Activated naive CD4-positive, alpha-beta T cell treated with anti-CD3 and anti-CD28 coated beads for 36 hours (primary cell): ENCODE data around the gene MTCH1. TPM values are rescaled to one million over a fixed set of nuclear protein-coding genes. Genes with fewer than 3 reads are reported as not detected.
"Not testable (repeated sequence)": the region's sequence is repeated elsewhere in the genome, so short reads cannot be mapped to it uniquely, and the experiment has no call there.

Source experiments
- CTCF ChIA-PET: fragments of 350-600 bp; sonication (Branson Sonifier 250); formaldehyde crosslinking; loops from one replicate; lab custom pipeline; 2021; ENCODE audit warnings: antibody characterized with exemption; lab: Charles Lee
- DNase-seq: peaks from one replicate; pipeline ENCODE4 v3.0.0-alpha.2; 2020
- H3K27ac Mint-ChIP-seq: one replicate; pipeline ENCODE4 v1.8.0; 2021; ENCODE audit warnings: mild to moderate bottlenecking, mixed read lengths
- H3K27me3 Mint-ChIP-seq: one replicate; pipeline ENCODE4 v1.8.0; 2021; ENCODE audit warnings: low read depth, mixed read lengths
- H3K36me3 Mint-ChIP-seq: one replicate; pipeline ENCODE4 v1.8.0; 2021; ENCODE audit warnings: low read depth, mixed read lengths
- H3K4me1 Mint-ChIP-seq: one replicate; pipeline ENCODE4 v1.8.0; 2021; ENCODE audit warnings: low read depth, mixed read lengths
- H3K4me3 Mint-ChIP-seq: one replicate; pipeline ENCODE4 v1.8.0; 2021; ENCODE audit warnings: mild to moderate bottlenecking, moderate library complexity, mixed read lengths
- H3K9me3 Mint-ChIP-seq: one replicate; pipeline ENCODE4 v1.8.0; 2021; ENCODE audit warnings: mixed read lengths
- intact Hi-C: fragments of 100-400 bp; cut with micrococcal nuclease; formaldehyde crosslinking; loops from one replicate; pipeline ENCODE4 v1.15.1; 2023
- total RNA-seq, 2 experiments: library from RNA; stranded (reverse); gene quantifications; one replicate each; pipeline ENCODE4 v1.2.3, GENCODE V29; 2021

Gene MTCH1
- total RNA-seq, 2 experiments from 2014 or later = 97.4 to 101 TPM

- Mint-ChIP-seq H3K27ac (no peak overlapping the region), H3K9me3 (no peaks in the 10 kb centered on the region), H3K4me3 (no peak overlapping the region), H3K36me3 (no peaks in the 10 kb centered on the region), H3K4me1 (peaks cover 23% of the 10 kb centered on the region), H3K27me3 (no peaks in the 10 kb centered on the region)
- CTCF ChIA-PET = interaction anchor here (0.6 to 1.6 kb wide), 2 partner anchors 68 to 415 kb away, joined by 3 to 4 read pairs; no protein-coding TSS in a partner anchor
- no peak for DNase-seq
- intact Hi-C loops = no loop called here
Measured at GRCh38 chr6:36949636-36950035, 36.4 kb downstream of the MTCH1 start.

- intact Hi-C loops = not testable (repeated sequence)
Measured at GRCh38 chr6:36949076-36949475, 36.9 kb downstream of the MTCH1 start.

GRCh38 chr6:36947570-36948351 is 38.2 kb downstream of the MTCH1 start:
- intact Hi-C loops = no loop called here
- no peaks in the 10 kb centered on the region for H3K27me3 Mint-ChIP-seq
- no peaks in the 10 kb centered on the region for H3K9me3 Mint-ChIP-seq
- no peaks in the 10 kb centered on the region for H3K36me3 Mint-ChIP-seq
- DNase-seq = peak; percentile 40
- H3K4me1 Mint-ChIP-seq = peaks cover 16% of the 10 kb centered on the region
- H3K4me3 Mint-ChIP-seq = no peak overlapping the region
- H3K27ac Mint-ChIP-seq = no peak overlapping the region
- CTCF ChIA-PET = interaction anchor here (0.9 kb wide), 1 partner anchor 9 kb away, joined by 3 read pairs; no protein-coding TSS in a partner anchor

More at GRCh38 chr6:36949076-36949475, 36.9 kb downstream of the MTCH1 start:
- H3K9me3 Mint-ChIP-seq, H3K27me3 Mint-ChIP-seq, DNase-seq, H3K4me3 Mint-ChIP-seq, H3K27ac Mint-ChIP-seq, H3K36me3 Mint-ChIP-seq: not testable (repeated sequence)
- CTCF ChIA-PET = interaction anchor here (1.6 kb wide), 1 partner anchor 69 kb away, joined by 4 read pairs; no protein-coding TSS in a partner anchor
- H3K4me1 Mint-ChIP-seq = peaks cover 18% of the 10 kb centered on the region

GRCh38 chr6:36946526-36946925 is 39.5 kb downstream of the MTCH1 start:
- Mint-ChIP-seq H3K36me3 (no peaks in the 10 kb centered on the region), H3K4me1 (peaks cover 16% of the 10 kb centered on the region), H3K27ac (no peak overlapping the region), H3K27me3 (no peaks in the 10 kb centered on the region), H3K9me3 (no peaks in the 10 kb centered on the region), H3K4me3 (no peak overlapping the region)
- DNase-seq = no peak
- intact Hi-C loops = no loop called here
- CTCF ChIA-PET = interaction anchor here (0.9 kb wide), 1 partner anchor 11 kb away, joined by 3 read pairs; no protein-coding TSS in a partner anchor

GRCh38 chr6:36945301-36945700 is 40.7 kb downstream of the MTCH1 start:
- H3K9me3 Mint-ChIP-seq = no peaks in the 10 kb centered on the region
- no peak overlapping the region for H3K4me3 Mint-ChIP-seq
- no peaks in the 10 kb centered on the region for H3K27me3 Mint-ChIP-seq
- CTCF ChIA-PET = interaction anchor here (0.6 kb wide), 1 partner anchor 634 kb away, joined by 5 read pairs; no protein-coding TSS in a partner anchor
- H3K36me3 Mint-ChIP-seq = no peaks in the 10 kb centered on the region
- no peak overlapping the region for H3K27ac Mint-ChIP-seq
- DNase-seq = no peak
- peaks cover 16% of the 10 kb centered on the region for H3K4me1 Mint-ChIP-seq
- intact Hi-C loops = no loop called here

GRCh38 chr6:36944650-36945049 is 41.3 kb downstream of the MTCH1 start:
- no peak overlapping the region for H3K27ac Mint-ChIP-seq
- no peak for DNase-seq
- no peak overlapping the region for H3K4me3 Mint-ChIP-seq
- H3K9me3 Mint-ChIP-seq = no peaks in the 10 kb centered on the region
- intact Hi-C loops = no loop called here
- H3K36me3 Mint-ChIP-seq = no peaks in the 10 kb centered on the region
- CTCF ChIA-PET = no interaction called here
- H3K27me3 Mint-ChIP-seq = no peaks in the 10 kb centered on the region
- H3K4me1 Mint-ChIP-seq = peaks cover 11% of the 10 kb centered on the region

GRCh38 chr6:36942329-36942728 is 43.7 kb downstream of the MTCH1 start:
- H3K9me3 Mint-ChIP-seq, H3K4me3 Mint-ChIP-seq, CTCF ChIA-PET, H3K36me3 Mint-ChIP-seq, DNase-seq, intact Hi-C loops, H3K4me1 Mint-ChIP-seq, H3K27ac Mint-ChIP-seq, H3K27me3 Mint-ChIP-seq: not testable (repeated sequence)

GRCh38 chr6:36941561-36941960 is 44.4 kb downstream of the MTCH1 start:
- intact Hi-C loops, H3K4me1 Mint-ChIP-seq, H3K36me3 Mint-ChIP-seq, H3K27me3 Mint-ChIP-seq, H3K27ac Mint-ChIP-seq, H3K4me3 Mint-ChIP-seq, DNase-seq, H3K9me3 Mint-ChIP-seq: not testable (repeated sequence)
- CTCF ChIA-PET = interaction anchor here (1.1 kb wide), 1 partner anchor 76 kb away, joined by 3 read pairs; no protein-coding TSS in a partner anchor

- H3K27me3 Mint-ChIP-seq = no peaks in the 10 kb centered on the region
- no peaks in the 10 kb centered on the region for H3K9me3 Mint-ChIP-seq
- no peak for DNase-seq
- CTCF ChIA-PET = no interaction called here
- H3K4me1 Mint-ChIP-seq = no peaks in the 10 kb centered on the region
- intact Hi-C loops = no loop called here
- H3K4me3 Mint-ChIP-seq = no peak overlapping the region
- H3K36me3 Mint-ChIP-seq = no peaks in the 10 kb centered on the region
- H3K27ac Mint-ChIP-seq = no peak overlapping the region
Measured at GRCh38 chr6:36940027-36940426, 46.0 kb downstream of the MTCH1 start.

GRCh38 chr6:36939005-36939404 is 47.0 kb downstream of the MTCH1 start:
- CTCF ChIA-PET, H3K27ac Mint-ChIP-seq, H3K27me3 Mint-ChIP-seq, H3K9me3 Mint-ChIP-seq, H3K36me3 Mint-ChIP-seq, DNase-seq, H3K4me3 Mint-ChIP-seq, H3K4me1 Mint-ChIP-seq, intact Hi-C loops: not testable (repeated sequence)

GRCh38 chr6:36938536-36938935 is 47.5 kb downstream of the MTCH1 start:
- DNase-seq = no peak
- CTCF ChIA-PET = no interaction called here

GRCh38 chr6:36937896-36938295 is 48.1 kb downstream of the MTCH1 start:
- DNase-seq = no peak

More at GRCh38 chr6:36938536-36938935, 47.5 kb downstream of the MTCH1 start:
- no peak overlapping the region for H3K27ac Mint-ChIP-seq
- no peaks in the 10 kb centered on the region for H3K27me3 Mint-ChIP-seq
- no peaks in the 10 kb centered on the region for H3K36me3 Mint-ChIP-seq
- intact Hi-C loops = no loop called here
- no peak overlapping the region for H3K4me3 Mint-ChIP-seq
- H3K4me1 Mint-ChIP-seq = no peaks in the 10 kb centered on the region
- H3K9me3 Mint-ChIP-seq = no peaks in the 10 kb centered on the region

GRCh38 chr6:36936824-36937223 is 49.2 kb downstream of the MTCH1 start:
- Mint-ChIP-seq H3K27ac (no peak overlapping the region), H3K4me1 (no peaks in the 10 kb centered on the region)
- CTCF ChIA-PET = interaction anchor here (0.7 to 1.3 kb wide), 2 partner anchors 52 to 81 kb away, joined by 3 read pairs; partner anchors contain the start of gene C6orf89

More at GRCh38 chr6:36937896-36938295, 48.1 kb downstream of the MTCH1 start:
- Mint-ChIP-seq H3K9me3 (no peaks in the 10 kb centered on the region), H3K27me3 (no peaks in the 10 kb centered on the region), H3K27ac (no peak overlapping the region), H3K36me3 (no peaks in the 10 kb centered on the region), H3K4me3 (no peak overlapping the region), H3K4me1 (no peaks in the 10 kb centered on the region)
- intact Hi-C loops = no loop called here
- CTCF ChIA-PET = interaction anchor here (1.3 kb wide), 1 partner anchor 80 kb away, joined by 3 read pairs; no protein-coding TSS in a partner anchor

More at GRCh38 chr6:36936824-36937223, 49.2 kb downstream of the MTCH1 start:
- H3K27me3 Mint-ChIP-seq = no peaks in the 10 kb centered on the region
- H3K36me3 Mint-ChIP-seq = no peaks in the 10 kb centered on the region
- intact Hi-C loops = no loop called here
- H3K4me3 Mint-ChIP-seq = no peak overlapping the region
- H3K9me3 Mint-ChIP-seq = no peaks in the 10 kb centered on the region
- DNase-seq = no peak
